ENCODE measurements around the gene ABLIM1. TPM values are rescaled to one million over a fixed set of nuclear protein-coding genes. Genes with fewer than 3 reads are reported as not detected.

The ABLIM1 gene
- total RNA-seq, 1 experiment from 2014 or later, result 79.3 TPM

DNA sequence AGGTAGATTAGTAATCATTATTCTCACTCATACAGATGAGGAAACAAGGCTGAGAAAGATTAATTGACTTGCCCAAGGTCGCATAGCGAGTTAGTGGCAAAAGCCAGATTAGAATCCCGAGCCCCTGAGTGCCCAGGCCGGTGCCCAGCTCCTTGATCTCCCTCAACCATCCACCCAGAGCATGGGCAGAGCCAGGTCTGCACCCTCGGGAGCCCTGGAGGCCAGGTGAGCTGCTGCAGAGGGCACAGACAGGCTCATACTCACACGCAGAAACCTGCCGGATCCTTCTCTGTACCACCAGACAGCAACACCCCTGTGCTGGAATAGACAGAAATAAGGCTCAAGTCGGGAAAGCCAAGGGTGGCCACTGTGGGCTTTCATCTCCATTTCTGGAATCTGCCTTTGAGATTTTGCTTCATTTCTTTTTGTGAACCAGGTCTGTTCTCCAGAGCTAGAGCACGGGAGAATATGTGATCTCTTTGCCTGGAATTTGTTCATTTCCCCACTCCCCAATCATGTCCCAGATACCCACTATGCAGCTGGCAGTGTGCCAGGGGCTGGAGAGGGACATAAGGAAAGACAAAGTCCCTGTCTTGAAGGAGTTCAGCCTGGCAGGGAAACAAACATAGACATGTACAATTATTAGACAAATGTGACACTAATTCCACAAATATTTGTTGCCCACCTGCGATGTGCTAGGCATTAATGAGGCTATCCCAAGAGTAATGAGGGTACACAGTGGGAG, 259.3 kb downstream of the ABLIM1 start:
- H3K36me3 ChIP-seq (ENCODE audit: control insufficient read depth, insufficient read depth, low read length), result no peaks in the 10 kb centered on the region
- no peak overlapping the region for H3K4me3 Mint-ChIP-seq (ENCODE audit: unreplicated experiment)
- peaks cover 8% of the 10 kb centered on the region for H3K27me3 Mint-ChIP-seq (ENCODE audit: insufficient read depth, unreplicated experiment)
- peaks cover 3% of the 10 kb centered on the region for H3K27me3 ChIP-seq (replicated peaks; ENCODE audit: control insufficient read depth, insufficient read depth, low read length)
- no peaks in the 10 kb centered on the region for H3K9me3 ChIP-seq
- no peak for DNase-seq
- no peak overlapping the region for H3K27ac Mint-ChIP-seq (ENCODE audit: unreplicated experiment)
- ChIA-PET CTCF (interaction anchor here (3.2 kb wide), 1 partner anchor 95 kb away, joined by 18 read pairs; no protein-coding TSS in a partner anchor), POLR2A (no interaction called here)
- H3K36me3 Mint-ChIP-seq (ENCODE audit: insufficient read depth, unreplicated experiment), result no peaks in the 10 kb centered on the region
- no peak overlapping the region for H3K4me3 ChIP-seq (ENCODE audit: low read depth, low read length)
- no peaks in the 10 kb centered on the region for H3K9me3 Mint-ChIP-seq (ENCODE audit: unreplicated experiment)
- intact Hi-C loops (cut with micrococcal nuclease; ENCODE audit: unreplicated experiment), result no loop called here
- H3K4me1 ChIP-seq, result peaks cover 13% of the 10 kb centered on the region; the same call in 1 of the 2 replicates
- BruUV-seq (replicated peaks), result no TSS peak
- no peak for TF ChIP-seq CTCF (IDR thresholded peaks at IDR 0.05; ENCODE audit: insufficient read depth in 1 of 2, low read depth in 1 of 2, low read length in 1 of 2, severe bottlenecking in 1 of 2, unreplicated experiment in 1 of 2)
- peaks cover 10% of the 10 kb centered on the region for H3K4me1 Mint-ChIP-seq (ENCODE audit: low read depth, unreplicated experiment)

DNA sequence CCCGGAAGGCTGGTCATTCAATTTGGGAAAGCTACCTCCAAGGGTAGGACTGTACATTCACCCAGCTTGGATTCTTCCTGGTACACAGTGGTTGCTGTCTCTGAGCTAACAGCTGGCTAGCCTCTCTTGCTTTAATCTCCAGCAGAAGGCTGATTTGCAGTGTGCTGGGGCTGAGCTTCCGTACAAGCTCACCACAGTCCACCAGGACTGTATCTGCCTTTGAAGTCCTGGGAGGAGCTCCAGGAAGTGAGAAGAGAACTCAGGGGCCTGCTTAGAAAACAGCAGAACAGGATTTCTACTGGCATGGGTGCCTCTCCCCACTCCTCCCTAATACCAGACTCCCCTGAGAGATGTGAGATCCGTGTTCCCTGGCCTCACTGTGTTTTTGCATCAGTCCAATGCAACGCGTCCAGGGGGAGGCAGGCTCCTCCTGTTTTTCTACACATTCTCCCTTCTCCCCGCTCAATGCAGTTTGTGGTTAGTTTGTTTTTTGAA, 260.4 kb downstream of the ABLIM1 start:
- Histone ChIP-seq H3K9me3 (no peaks in the 10 kb centered on the region), H3K4me1 (peaks cover 7% of the 10 kb centered on the region; the same call in 1 of the 2 replicates), H3K27me3 (replicated peaks; ENCODE audit: control insufficient read depth, insufficient read depth, low read length) (no peaks in the 10 kb centered on the region), H3K4me3 (ENCODE audit: low read depth, low read length) (no peak overlapping the region), H3K36me3 (ENCODE audit: control insufficient read depth, insufficient read depth, low read length) (no peaks in the 10 kb centered on the region)
- Mint-ChIP-seq H3K27me3 (ENCODE audit: insufficient read depth, unreplicated experiment) (peaks cover 4% of the 10 kb centered on the region), H3K27ac (ENCODE audit: unreplicated experiment) (no peak overlapping the region), H3K4me3 (ENCODE audit: unreplicated experiment) (no peak overlapping the region), H3K9me3 (ENCODE audit: unreplicated experiment) (no peaks in the 10 kb centered on the region), H3K36me3 (ENCODE audit: insufficient read depth, unreplicated experiment) (no peaks in the 10 kb centered on the region), H3K4me1 (ENCODE audit: low read depth, unreplicated experiment) (peaks cover 4% of the 10 kb centered on the region)
- no peak for TF ChIP-seq CTCF (IDR thresholded peaks at IDR 0.05; ENCODE audit: insufficient read depth in 1 of 2, low read depth in 1 of 2, low read length in 1 of 2, severe bottlenecking in 1 of 2, unreplicated experiment in 1 of 2)
- ChIA-PET POLR2A (no interaction called here), CTCF (interaction anchor here (3.2 kb wide), 1 partner anchor 94 kb away, joined by 18 read pairs; no protein-coding TSS in a partner anchor)
- no TSS peak for BruUV-seq (replicated peaks)
- intact Hi-C loops (cut with micrococcal nuclease; ENCODE audit: unreplicated experiment), result no loop called here
- no peak for DNase-seq

- no peaks in the 10 kb centered on the region for H3K27me3 Mint-ChIP-seq (ENCODE audit: insufficient read depth, unreplicated experiment)
- no peaks in the 10 kb centered on the region for H3K36me3 Mint-ChIP-seq (ENCODE audit: insufficient read depth, unreplicated experiment)
- H3K4me1 Mint-ChIP-seq (ENCODE audit: low read depth, unreplicated experiment), result no peaks in the 10 kb centered on the region
- Histone ChIP-seq H3K4me3 (ENCODE audit: low read depth, low read length) (no peak overlapping the region), H3K27me3 (replicated peaks; ENCODE audit: control insufficient read depth, insufficient read depth, low read length) (no peaks in the 10 kb centered on the region), H3K9me3 (no peaks in the 10 kb centered on the region), H3K36me3 (ENCODE audit: control insufficient read depth, insufficient read depth, low read length) (no peaks in the 10 kb centered on the region), H3K4me1 (no peaks in the 10 kb centered on the region)
- TF ChIP-seq CTCF (IDR thresholded peaks at IDR 0.05; ENCODE audit: insufficient read depth in 1 of 2, low read depth in 1 of 2, low read length in 1 of 2, severe bottlenecking in 1 of 2, unreplicated experiment in 1 of 2), result no peak
- no TSS peak for BruUV-seq (replicated peaks)
- POLR2A ChIA-PET, result no interaction called here
- H3K4me3 Mint-ChIP-seq (ENCODE audit: unreplicated experiment), result no peak overlapping the region
- no peak for DNase-seq
- no peaks in the 10 kb centered on the region for H3K9me3 Mint-ChIP-seq (ENCODE audit: unreplicated experiment)
- intact Hi-C loops (cut with micrococcal nuclease; ENCODE audit: unreplicated experiment), result no loop called here
- CTCF ChIA-PET, result interaction anchor here (3.2 kb wide), 1 partner anchor 92 kb away, joined by 18 read pairs; no protein-coding TSS in a partner anchor
- no peak overlapping the region for H3K27ac Mint-ChIP-seq (ENCODE audit: unreplicated experiment)
Observed at GRCh38 chr10:114396464-114396863, 261.6 kb downstream of the ABLIM1 start.
